Prostate gland (tissue), 2 donors: Measurements from ENCODE around the gene NHERF2.

ENCODE experiments used
- CTCF ChIP-seq, 4 experiments: fragments of 200-600 bp in 2 of 4; fragments of 450-650 bp in 2 of 4; sonication (generic) in 2 of 4; IDR thresholded peaks; 1 replicate in 3 of 4; 2 replicates in 1 of 4; pipeline ENCODE4 v1.5.1; 2016 to 2019; ENCODE audit warnings: antibody characterized with exemption in 4 of 4, mild to moderate bottlenecking in 2 of 4, moderate library complexity in 2 of 4
- POLR2AphosphoS5 ChIP-seq: sonication (generic); formaldehyde crosslinking; IDR thresholded peaks from one replicate; pipeline ENCODE4 v1.6.1; 2017; ENCODE audit warnings: antibody characterized with exemption

- TF ChIP-seq CTCF (IDR thresholded peaks at IDR 0.05) (no peak), POLR2AphosphoS5 (no peak)
These were observed 60.4 kb downstream of the NHERF2 start for GRCh38 chr16:2086812-2087747.
